Ascending aorta (tissue), 2 donors: ENCODE results near the gene SCGB1C1. TPM values are rescaled to one million over a fixed set of nuclear protein-coding genes. Genes with fewer than 3 reads are reported as not detected.

Source experiments
- DNase-seq, 2 donors: peaks; one replicate each; pipeline ENCODE4 v3.0.0-alpha.2; 2019; ENCODE audit warnings: low spot score in 2 of 2
- H3K27ac ChIP-seq, 2 donors: fragments of 200-600 bp; sonication (generic); one replicate each; pipeline ENCODE4 v1.5.1; 2016 to 2017; ENCODE audit warnings: mild to moderate bottlenecking in 1 of 2
- H3K27me3 ChIP-seq: fragments of 200-600 bp; sonication (generic); one replicate; pipeline ENCODE4 v1.5.1; 2017
- H3K36me3 ChIP-seq, 2 donors: fragments of 200-600 bp; sonication (generic); one replicate each; pipeline ENCODE4 v1.5.1; 2016
- H3K4me1 ChIP-seq, 2 donors: fragments of 200-600 bp; sonication (generic); one replicate each; pipeline ENCODE4 v1.5.1; 2016 to 2017; ENCODE audit warnings: mild to moderate bottlenecking in 1 of 2
- H3K4me3 ChIP-seq, 2 donors: fragments of 200-600 bp; sonication (generic); one replicate each; pipeline ENCODE4 v1.5.1; 2016 to 2017; ENCODE audit warnings: mild to moderate bottlenecking in 1 of 2
- H3K9me3 ChIP-seq, 2 donors: fragments of 200-600 bp; sonication (generic); one replicate each; pipeline ENCODE4 v1.5.1; 2016
- intact Hi-C: fragments of 100-400 bp; cut with DNase I; formaldehyde crosslinking; loops from one replicate; pipeline ENCODE4 v1.15.1; 2023
- total RNA-seq: library from RNA; depleted of rRNA; stranded (reverse); fragments of >200 nt; gene quantifications from one replicate; pipeline ENCODE4 v1.1.0, GENCODE V29; 2016
- TF ChIP-seq, protein P1 (sequence below), 3 experiments: fragments of 200-600 bp in 2 of 3; fragments of 450-650 bp in 1 of 3; sonication (generic) in 2 of 3; IDR thresholded peaks; one replicate each; pipeline ENCODE4 v1.5.1; 2016 to 2019; ENCODE audit warnings: antibody characterized with exemption in 3 of 3, mild to moderate bottlenecking in 1 of 3, moderate library complexity in 1 of 3

SCGB1C1 gene
- total RNA-seq, 1 donor from 2014 or later: not detected

DNA sequence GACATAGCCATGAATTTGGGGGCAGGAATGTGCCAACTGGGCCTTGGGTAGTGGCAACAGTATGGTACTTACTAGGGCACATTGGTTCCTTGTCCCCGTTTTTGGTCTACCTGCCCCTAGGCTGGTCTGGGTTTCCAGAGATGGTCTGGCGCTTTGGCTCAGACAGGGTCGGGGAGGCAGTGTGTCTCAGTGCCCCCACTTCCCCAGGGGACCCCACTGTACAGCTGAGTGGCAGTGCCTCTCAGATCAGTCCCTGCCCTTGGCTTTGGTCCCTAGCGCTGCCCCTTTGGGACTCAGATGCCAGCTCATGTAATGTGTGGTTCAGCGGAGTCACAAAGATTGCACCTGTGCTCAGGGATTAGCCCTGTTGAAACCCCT is 17.9 kb downstream of the SCGB1C1 start:
- no peaks in the 10 kb centered on the region for H3K27me3 ChIP-seq
- peak in 1 of 2 donors; percentile 59 for DNase-seq
- TF ChIP-seq, protein P1, sequence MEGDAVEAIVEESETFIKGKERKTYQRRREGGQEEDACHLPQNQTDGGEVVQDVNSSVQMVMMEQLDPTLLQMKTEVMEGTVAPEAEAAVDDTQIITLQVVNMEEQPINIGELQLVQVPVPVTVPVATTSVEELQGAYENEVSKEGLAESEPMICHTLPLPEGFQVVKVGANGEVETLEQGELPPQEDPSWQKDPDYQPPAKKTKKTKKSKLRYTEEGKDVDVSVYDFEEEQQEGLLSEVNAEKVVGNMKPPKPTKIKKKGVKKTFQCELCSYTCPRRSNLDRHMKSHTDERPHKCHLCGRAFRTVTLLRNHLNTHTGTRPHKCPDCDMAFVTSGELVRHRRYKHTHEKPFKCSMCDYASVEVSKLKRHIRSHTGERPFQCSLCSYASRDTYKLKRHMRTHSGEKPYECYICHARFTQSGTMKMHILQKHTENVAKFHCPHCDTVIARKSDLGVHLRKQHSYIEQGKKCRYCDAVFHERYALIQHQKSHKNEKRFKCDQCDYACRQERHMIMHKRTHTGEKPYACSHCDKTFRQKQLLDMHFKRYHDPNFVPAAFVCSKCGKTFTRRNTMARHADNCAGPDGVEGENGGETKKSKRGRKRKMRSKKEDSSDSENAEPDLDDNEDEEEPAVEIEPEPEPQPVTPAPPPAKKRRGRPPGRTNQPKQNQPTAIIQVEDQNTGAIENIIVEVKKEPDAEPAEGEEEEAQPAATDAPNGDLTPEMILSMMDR (IDR thresholded peaks at IDR 0.05): no peak
- peak overlapping the region; percentile 6 to 21 for H3K27ac ChIP-seq
- no peaks in the 10 kb centered on the region for H3K9me3 ChIP-seq
- intact Hi-C loops: no loop called here
- H3K4me1 ChIP-seq: peaks cover 13 to 28% of the 10 kb centered on the region in 2 donors
- H3K36me3 ChIP-seq: peaks cover 53 to 65% of the 10 kb centered on the region in 2 donors
- H3K4me3 ChIP-seq: no peak overlapping the region

DNA sequence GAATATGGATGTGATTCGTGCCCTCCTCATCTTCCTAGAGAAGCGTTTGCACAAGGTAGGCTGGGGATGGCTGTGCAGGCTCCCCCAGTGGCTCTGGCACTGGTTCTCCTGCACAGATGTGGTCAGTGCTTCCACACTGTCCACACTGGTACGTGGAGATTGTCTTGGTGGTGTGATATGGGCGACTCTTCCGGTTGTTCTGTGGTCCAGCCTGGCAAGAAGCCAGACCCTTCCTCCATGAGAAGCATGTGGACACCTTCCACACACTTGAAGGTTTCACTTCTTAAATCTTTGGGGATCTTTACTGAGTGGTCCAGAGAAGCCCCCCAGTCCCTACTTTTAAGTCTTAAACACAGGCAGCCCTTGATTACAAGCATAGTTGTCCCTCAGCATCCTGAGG is 18.4 kb downstream of the SCGB1C1 start:
- peak in 1 of 2 donors; percentile 61 for DNase-seq
- TF ChIP-seq, protein P1 (IDR thresholded peaks at IDR 0.05): no peak

DNA sequence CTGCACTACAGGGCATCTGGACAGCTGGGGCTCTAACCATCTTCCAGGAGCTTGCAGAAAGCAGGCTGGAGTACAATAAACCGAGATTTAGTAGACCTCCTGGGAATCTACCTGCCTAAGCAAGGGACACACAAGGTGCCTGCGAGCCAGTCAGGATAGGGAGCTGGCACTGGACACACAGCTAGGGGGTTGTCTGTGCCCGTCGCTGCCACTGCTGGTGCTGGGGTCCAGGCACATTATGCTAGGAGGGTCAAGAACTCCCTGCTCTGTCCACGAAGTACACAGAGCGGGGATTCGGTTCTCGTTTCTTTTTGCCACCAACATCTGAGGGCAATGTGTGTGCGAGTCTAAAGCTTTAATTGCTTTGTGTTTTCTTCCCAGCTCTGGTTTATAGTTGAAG is 18.9 kb downstream of the SCGB1C1 start:
- H3K4me1 ChIP-seq: peaks cover 11 to 21% of the 10 kb centered on the region in 2 donors
- H3K9me3 ChIP-seq: no peaks in the 10 kb centered on the region
- peaks cover 53 to 72% of the 10 kb centered on the region in 2 donors for H3K36me3 ChIP-seq
- no peak overlapping the region for H3K27ac ChIP-seq
- H3K27me3 ChIP-seq: no peaks in the 10 kb centered on the region
- DNase-seq: peak in 1 of 2 donors; percentile 31
- TF ChIP-seq, protein P1 (IDR thresholded peaks at IDR 0.05): no peak
- no peak overlapping the region for H3K4me3 ChIP-seq
- intact Hi-C loops: no loop called here

More for the DNA sequence above, 18.4 kb downstream of the SCGB1C1 start:
- H3K36me3 ChIP-seq: peaks cover 53 to 70% of the 10 kb centered on the region in 2 donors
- H3K27ac ChIP-seq: peak overlapping the region in 1 of 2 donors; percentile 21
- H3K9me3 ChIP-seq: no peaks in the 10 kb centered on the region
- no peak overlapping the region for H3K4me3 ChIP-seq
- intact Hi-C loops: no loop called here
- peaks cover 11 to 23% of the 10 kb centered on the region in 2 donors for H3K4me1 ChIP-seq
- H3K27me3 ChIP-seq: no peaks in the 10 kb centered on the region

DNA sequence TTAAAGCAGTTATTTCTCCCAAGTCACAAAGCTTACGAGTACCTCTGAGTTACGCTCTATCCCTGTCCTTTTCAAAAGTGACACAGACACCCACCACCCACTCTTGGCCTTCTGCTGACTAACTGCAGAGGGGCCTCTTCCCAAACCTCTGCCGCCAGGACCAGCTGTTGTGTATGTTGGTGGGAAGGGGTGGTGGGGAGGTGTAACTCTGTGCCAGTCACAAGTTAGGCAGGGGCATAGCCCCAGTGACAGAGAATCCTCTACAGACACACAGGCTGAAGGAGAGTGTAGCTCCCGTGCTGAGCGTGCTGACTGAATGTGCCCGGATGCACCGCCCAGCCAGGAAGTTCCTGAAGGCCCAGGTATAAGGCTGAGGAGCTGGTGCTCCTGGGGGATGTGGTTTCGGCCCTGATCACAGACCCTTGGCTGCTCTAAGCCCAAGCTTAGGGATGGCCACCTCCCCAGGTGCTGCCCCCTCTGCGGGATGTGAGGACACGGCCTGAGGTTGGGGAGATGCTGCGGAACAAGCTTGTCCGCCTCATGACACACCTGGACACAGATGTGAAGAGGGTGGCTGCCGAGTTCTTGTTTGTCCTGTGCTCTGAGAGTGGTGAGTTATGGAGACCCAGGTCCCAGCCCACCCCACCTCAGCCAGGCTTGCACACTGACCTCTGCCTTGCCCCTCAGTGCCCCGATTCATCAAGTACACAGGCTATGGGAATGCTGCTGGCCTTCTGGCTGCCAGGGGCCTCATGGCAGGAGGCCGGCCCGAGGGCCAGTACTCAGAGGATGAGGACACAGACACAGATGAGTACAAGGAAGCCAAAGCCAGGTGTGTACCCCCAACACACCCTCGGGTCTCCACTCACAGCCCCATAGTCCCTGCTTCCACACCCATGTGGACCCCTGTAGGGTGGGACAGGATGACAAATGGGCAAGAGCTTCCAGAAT is 19.5 kb downstream of the SCGB1C1 start:
- no peaks in the 10 kb centered on the region for H3K9me3 ChIP-seq
- peaks cover 53 to 72% of the 10 kb centered on the region in 2 donors for H3K36me3 ChIP-seq
- intact Hi-C loops: no loop called here
- H3K4me3 ChIP-seq: no peak overlapping the region
- H3K27ac ChIP-seq: no peak overlapping the region
- peak in 1 of 2 donors; percentile 48 for DNase-seq
- TF ChIP-seq, protein P1 (IDR thresholded peaks at IDR 0.05): no peak
- H3K27me3 ChIP-seq: no peaks in the 10 kb centered on the region
- peaks cover 11 to 21% of the 10 kb centered on the region in 2 donors for H3K4me1 ChIP-seq

DNA sequence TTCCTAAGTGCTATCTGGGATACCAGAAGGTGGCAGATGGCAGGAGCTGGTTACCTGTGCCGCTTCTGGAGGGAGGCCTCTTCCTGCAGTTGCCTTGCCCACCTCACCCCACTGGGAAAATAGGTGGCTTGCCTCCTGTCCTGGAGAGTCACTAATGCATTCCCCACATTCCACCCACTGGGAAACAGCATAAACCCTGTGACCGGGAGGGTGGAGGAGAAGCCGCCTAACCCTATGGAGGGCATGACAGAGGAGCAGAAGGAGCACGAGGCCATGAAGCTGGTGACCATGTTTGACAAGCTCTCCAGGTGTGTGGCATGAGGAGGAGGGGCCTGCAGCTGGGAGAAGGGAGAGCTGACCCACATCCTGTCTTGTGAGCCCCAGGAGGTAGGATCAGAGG is 20.2 kb downstream of the SCGB1C1 start:
- no peaks in the 10 kb centered on the region for H3K27me3 ChIP-seq
- H3K4me1 ChIP-seq: peaks cover 11 to 21% of the 10 kb centered on the region in 2 donors
- no peaks in the 10 kb centered on the region for H3K9me3 ChIP-seq
- intact Hi-C loops: no loop called here
- DNase-seq: no peak
- no peak overlapping the region for H3K27ac ChIP-seq
- H3K36me3 ChIP-seq: peaks cover 53 to 74% of the 10 kb centered on the region in 2 donors
- TF ChIP-seq, protein P1 (IDR thresholded peaks at IDR 0.05): no peak
- H3K4me3 ChIP-seq: no peak overlapping the region
